HG02884 (cell line): Measurements from ENCODE around the gene MYO7A.

ENCODE experiments used
- ATAC-seq: cut with Tn5 transposase; IDR thresholded peaks from one replicate; pipeline ENCODE4 v1.9.1; 2021; ENCODE audit warnings: mild to moderate bottlenecking, moderate library complexity; ENCODE audit not compliant: unreplicated experiment

MYO7A gene

DNA sequence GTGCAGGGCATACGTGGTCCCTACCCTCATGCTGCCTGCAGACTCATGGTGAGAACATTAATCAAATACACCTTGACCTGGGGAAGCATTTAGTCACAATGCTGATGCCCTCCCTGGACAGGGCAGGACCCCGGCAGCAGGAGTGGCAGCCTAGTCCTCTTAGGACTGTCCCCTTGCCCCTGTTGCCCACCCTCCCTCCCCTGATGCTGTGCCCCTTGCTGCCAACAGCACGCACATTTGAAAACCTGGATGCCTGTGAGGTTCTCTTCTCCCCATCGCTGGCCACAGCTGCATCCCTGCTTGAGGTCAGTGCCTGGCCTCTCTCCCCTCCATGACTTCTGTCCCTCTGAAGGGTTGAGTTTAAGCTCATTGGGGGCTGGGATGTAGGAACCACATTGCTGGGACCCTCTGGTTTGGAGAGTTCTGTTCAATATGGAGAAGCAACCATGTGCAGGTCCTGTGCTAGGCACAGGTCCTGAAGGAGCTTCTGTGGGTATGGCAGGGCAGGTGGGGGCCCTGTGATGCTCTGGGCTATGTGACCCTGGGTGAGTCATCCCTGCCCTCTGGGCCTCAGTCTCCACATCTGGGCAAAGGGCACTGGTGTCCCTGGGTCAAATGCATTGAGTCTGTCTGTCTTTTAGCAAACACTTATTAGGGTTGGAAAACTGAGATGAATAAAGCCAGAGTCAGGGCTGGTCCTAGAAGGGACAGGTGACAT is 31.3 kb downstream of the MYO7A start:
- ATAC-seq: no peak

- ATAC-seq: no peak
Observed at GRCh38 chr11:77159937-77160495, 32.0 kb downstream of the MYO7A start.

DNA sequence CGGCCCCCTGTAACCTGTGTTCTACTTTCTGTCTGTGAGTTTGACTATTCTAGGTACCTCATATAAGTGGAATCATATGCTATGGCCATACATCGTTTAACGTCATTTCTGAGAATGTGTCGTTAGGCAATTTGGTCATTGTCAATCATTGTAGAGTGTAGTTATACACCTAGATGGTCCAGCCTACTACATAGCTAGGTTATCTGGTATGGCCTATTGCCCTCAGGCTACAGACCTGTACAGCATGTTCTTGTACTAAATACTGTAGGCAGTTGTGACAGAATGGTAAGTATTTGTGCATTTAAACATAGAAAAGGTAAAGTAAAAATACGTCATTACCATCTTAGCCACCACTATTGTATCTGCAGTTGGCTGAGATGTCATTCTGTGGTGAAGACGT is 35.2 kb downstream of the MYO7A start:
- no peak for ATAC-seq

DNA sequence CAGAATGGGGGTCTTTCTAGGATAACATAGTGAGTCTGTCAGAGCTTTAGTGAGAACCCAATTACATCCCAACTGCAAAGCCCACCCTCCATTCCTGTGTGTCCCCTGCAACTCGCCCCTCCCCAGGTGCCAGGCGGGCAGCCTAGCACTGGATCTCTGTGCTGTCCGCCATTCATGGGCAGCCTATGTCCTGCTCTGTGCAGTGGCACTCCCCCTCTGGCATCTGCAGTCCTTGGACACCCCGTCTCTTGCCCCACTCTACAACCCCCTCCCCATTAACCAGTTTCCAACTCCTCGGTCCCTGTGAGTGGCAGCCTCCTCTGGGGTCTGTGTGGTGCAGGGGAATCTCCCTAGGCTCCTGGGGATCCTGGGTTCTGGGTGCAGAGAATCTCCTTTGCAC is 37.0 kb downstream of the MYO7A start:
- no peak for ATAC-seq

GRCh38 chr11:77166021-77166420 is 38.0 kb downstream of the MYO7A start:
- ATAC-seq: no peak

- no peak for ATAC-seq
Observed at GRCh38 chr11:77167111-77167626, 39.1 kb downstream of the MYO7A start.

- ATAC-seq: no peak
Observed at GRCh38 chr11:77167791-77168190, 39.7 kb downstream of the MYO7A start.

DNA sequence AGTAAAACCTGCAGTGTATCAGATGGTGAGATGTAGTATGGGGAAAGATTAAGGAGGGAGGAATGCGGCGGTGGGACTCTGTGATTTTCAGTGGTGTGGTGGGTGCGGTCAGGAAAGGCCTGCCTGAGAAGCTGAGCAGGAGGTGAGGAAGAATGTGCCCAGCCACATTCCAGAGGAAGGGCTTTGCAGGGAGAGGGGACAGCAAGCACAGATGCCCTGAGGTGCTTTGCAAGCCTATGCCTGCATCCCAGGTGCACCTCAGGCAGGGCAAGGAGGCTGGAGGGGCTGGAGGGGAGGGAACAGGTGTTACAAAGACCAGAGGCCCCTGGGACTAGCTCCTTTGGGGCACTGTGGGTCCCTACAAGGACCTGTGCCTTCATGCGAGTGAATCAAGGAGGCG is 42.1 kb downstream of the MYO7A start:
- ATAC-seq: no peak

GRCh38 chr11:77171254-77171653 is 43.2 kb downstream of the MYO7A start:
- no peak for ATAC-seq

DNA sequence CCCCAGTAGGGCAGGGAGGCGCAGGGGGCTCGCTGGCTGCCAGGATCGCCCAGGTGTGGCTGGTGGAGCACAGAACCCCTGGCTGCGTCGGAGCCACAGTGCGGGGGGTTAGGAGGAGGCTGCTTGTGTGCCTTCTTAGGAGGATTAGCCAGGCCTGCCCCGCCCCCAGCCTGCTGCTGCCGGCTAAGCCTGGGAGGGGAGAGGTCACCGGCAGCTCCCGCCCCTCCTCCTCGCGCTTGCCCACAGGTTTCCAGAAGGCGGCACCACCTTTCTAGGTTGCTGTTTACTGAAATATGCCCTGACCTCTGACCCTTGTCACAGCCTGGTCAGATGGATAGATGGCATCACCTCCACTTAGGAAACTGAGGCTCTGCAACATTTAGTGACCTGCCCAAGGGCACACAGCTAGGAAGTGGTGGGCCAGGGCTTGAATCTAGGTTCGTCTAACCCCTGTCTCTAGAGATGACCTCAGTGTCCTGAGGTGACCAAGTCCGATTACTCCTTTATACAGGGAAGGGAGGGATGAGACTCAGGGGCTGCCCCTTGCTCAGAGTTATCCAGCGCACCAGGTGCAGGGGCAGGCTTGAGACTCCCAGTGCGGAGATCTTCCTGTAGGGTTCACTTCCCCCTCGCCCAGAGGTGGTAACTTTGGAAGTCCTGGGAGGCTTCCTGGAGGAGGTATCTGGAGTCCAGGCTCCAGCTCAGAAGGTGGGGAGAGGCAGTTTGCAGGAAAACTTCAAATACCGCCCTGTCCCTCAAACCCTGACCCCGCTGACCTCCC is 44.0 kb downstream of the MYO7A start:
- ATAC-seq: no peak

DNA sequence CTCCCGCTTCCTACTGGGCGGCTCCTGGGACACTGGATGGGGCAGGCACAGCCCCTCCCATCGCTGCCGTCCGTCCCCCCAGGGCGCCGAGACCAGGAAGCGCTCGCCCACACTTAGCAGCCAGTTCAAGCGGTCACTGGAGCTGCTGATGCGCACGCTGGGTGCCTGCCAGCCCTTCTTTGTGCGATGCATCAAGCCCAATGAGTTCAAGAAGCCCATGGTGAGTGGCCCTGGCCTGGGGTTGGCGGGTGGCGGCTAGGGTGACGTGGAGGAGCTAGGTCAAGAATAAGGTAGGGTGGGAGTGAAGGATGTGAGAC is 44.6 kb downstream of the MYO7A start:
- ATAC-seq: no peak

DNA sequence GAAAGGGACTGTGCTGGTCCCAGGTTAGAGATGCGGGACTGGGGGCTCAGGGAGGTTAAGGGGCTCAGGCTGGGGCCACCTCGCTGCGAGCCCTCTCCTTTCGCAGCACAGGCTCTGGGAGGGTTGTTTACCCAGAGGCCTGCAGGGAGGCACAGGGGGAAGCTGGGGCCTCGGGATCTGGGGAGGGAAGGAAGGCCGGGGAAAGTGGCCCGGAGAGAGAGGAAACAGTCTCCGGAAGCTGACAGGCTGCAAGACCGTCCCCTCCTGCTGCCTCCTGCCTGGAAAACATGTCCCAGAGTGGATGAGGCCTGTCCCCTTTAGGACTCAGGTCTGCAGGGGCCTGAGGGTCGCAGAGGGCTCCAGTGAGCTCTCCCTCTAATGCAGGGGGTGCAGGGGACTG is 45.4 kb downstream of the MYO7A start:
- ATAC-seq: no peak

DNA sequence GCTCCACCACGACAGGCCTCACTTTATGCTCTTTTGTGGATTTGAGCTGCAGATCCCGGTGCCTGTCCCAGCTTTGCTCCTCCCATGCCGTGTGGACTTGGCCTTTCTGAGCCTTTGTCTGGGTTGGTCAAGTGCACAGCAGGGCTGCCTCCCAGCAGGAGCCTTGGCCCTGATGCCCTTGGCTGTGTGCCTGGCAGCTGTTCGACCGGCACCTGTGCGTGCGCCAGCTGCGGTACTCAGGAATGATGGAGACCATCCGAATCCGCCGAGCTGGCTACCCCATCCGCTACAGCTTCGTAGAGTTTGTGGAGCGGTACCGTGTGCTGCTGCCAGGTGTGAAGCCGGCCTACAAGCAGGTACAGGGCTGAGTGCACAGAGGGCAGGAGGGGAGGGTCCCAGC is 46.5 kb downstream of the MYO7A start:
- no peak for ATAC-seq

DNA sequence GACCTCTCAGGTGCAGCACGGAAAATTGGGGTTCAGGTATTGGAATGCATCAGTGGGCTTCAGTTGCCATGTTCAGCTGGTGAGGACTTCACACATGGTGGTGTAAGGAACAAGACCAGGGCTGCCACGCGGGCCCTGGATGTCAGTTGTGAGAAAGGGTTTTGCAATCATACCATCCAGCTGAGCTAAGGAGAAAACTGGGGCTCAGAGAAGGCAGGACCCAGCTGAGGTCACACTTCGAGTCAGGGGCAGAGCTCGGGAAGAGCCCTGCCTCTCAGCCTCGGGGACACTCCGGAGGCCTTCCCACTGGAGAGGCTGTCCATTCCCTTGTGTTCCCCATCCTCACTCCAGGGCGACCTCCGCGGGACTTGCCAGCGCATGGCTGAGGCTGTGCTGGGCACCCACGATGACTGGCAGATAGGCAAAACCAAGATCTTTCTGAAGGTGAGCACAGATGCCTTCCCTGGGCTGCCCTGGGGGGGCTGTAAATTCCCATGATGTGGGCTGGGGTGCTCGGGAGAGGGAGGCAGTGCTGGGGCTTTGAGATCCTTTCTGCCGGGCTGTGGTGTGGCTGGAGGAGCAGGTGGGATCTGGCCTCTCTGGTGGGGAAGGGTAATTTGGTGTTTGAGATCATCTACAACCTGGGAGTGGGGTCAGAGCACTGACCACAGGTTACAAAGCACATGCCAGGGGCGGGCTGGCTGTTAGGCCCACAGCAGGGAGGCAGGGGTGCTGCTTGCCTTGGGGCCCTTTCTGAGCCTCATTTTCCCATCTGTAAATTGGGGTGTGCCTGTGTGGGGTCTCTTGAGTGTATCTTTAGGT is 47.2 kb downstream of the MYO7A start:
- no peak for ATAC-seq

- no peak for ATAC-seq
Observed at GRCh38 chr11:77175869-77176539, 48.0 kb downstream of the MYO7A start.

DNA sequence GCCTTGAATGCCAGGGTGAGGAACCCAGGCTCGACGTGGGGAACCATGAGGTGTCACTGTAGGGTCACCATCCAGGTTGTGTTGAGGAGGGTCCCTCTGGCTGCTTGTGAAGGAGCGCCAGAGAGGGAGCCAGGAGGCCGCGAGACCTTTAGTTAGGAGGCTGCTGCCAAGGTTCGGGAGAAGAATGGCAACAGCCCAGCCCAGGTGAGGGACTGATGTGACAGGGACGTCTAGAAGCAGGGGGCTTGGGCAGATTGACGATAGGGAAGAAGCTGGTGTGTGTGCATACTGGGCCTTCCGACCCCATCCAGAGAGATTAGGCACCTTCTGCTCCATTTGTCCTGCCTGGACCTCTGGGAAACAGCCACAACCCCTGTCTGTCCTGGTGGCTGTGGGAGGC is 49.0 kb downstream of the MYO7A start:
- no peak for ATAC-seq

- no peak for ATAC-seq
Observed at GRCh38 chr11:77178150-77178549, 50.1 kb downstream of the MYO7A start.

DNA sequence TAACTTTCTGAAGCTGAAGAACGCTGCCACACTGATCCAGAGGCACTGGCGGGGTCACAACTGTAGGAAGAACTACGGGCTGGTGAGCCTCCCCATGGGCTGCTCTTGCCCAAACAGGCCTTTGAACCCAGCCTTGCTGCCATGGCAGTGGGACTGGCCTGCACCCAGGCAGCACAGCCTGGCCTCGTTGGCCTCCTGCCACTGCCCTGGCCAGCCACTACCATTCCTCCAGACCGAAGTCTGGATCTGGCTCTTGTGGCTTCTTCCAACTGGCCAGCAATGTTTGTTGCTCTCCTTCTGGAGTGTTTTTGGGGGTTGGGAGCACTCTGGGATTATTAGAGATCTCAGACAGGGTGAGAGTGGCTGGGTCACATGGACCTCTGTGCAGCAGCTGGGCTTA is 51.0 kb downstream of the MYO7A start:
- ATAC-seq: no peak

DNA sequence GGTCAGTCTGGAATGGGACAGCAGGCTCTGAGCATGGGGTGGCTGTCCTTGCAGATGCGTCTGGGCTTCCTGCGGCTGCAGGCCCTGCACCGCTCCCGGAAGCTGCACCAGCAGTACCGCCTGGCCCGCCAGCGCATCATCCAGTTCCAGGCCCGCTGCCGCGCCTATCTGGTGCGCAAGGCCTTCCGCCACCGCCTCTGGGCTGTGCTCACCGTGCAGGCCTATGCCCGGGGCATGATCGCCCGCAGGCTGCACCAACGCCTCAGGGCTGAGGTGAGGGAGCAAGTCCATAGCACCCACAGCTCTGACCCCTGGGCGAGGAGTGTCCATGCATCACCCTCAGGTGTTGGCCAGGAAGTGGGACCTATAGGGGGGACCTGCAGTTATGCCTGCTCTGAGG is 51.6 kb downstream of the MYO7A start:
- no peak for ATAC-seq

GRCh38 chr11:77180346-77180745 is 52.3 kb downstream of the MYO7A start:
- no peak for ATAC-seq

GRCh38 chr11:77181226-77181625 is 53.2 kb downstream of the MYO7A start:
- no peak for ATAC-seq
